Retinal pigment epithelial cell (primary cell): ENCODE data around the gene RALA.

Experiments used
- DNase-seq: peaks from one replicate; pipeline ENCODE4 v3.0.0-alpha.2; 2010; ENCODE audit warnings: low read depth
- H3K4me3 ChIP-seq: 2 replicates; pipeline ENCODE4 v1.5.1; 2011; ENCODE audit warnings: mild to moderate bottlenecking, low read length, control low read depth, moderate library complexity
- TF ChIP-seq, protein P1 (sequence below): conservative IDR thresholded peaks from 2 replicates; pipeline ENCODE4 v1.5.1; 2011; ENCODE audit warnings: low read depth, low read length, control low read depth, inconsistent platforms

Gene RALA

DNA sequence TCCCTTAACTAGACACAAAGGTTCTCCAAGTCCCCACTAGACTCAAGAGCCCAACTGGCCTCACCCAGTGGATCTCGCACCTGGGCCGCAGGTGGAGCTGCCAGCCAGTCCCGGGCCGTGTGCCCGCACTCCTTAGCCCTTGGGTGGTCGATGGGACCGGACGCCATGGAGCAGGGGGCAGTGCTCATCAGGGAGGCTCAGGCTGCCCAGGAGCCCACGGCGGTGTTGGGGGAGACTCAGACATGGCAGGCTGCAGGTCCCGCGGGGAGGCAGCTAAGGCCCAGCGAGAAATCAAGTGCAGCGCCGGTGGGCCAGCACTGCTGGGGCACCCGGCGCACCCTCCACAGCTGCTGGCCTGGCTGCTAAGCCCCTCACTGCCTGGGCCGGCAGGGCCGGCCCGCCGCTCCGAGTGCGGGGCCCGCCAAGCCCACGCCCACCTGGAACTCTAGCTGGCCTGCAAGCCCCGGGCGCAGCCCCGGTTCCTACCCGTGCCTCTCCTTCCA is 130.5 kb downstream of the RALA start:
- no peak overlapping the region for H3K4me3 ChIP-seq
- TF ChIP-seq, protein P1, sequence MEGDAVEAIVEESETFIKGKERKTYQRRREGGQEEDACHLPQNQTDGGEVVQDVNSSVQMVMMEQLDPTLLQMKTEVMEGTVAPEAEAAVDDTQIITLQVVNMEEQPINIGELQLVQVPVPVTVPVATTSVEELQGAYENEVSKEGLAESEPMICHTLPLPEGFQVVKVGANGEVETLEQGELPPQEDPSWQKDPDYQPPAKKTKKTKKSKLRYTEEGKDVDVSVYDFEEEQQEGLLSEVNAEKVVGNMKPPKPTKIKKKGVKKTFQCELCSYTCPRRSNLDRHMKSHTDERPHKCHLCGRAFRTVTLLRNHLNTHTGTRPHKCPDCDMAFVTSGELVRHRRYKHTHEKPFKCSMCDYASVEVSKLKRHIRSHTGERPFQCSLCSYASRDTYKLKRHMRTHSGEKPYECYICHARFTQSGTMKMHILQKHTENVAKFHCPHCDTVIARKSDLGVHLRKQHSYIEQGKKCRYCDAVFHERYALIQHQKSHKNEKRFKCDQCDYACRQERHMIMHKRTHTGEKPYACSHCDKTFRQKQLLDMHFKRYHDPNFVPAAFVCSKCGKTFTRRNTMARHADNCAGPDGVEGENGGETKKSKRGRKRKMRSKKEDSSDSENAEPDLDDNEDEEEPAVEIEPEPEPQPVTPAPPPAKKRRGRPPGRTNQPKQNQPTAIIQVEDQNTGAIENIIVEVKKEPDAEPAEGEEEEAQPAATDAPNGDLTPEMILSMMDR: no peak
- DNase-seq: no peak

DNA sequence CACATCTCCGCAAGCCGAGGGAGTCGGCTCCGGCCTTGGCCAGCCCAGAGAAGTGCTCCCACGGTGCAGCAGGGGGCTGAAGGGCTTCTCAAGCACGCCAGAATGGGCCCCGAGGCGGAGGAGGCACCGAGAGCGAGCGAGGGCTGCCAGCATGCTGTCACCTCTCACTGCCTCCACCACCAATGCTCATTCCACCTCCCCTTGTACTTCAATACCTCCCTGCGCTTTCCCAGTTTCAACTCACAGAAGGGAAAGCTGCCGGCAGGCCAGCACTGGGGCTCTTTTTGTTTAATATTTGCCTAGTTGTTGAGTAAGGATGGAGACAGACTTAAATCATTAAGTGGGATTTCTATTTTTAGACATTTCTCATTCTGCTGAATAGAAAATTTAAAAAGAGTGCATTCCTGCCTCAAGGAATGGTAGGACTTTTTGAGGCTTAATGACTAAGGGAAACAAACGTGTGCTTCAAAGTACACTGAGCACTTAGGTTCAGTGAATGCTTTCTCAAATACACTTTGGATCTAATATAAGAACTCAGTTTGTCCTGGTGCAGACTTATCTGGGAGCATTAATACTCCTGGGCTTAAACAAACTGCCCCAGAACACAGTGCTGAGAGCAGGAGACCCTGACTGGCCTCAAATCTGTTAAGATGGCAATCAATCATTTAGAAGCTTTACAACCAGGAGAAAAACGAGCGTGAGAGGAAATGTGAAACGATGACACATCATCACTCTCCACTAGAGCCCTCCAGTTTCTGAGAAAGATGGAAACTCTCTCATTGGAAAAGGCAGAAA is 131.2 kb downstream of the RALA start:
- DNase-seq: peak; percentile 53
- no peak overlapping the region for H3K4me3 ChIP-seq
- TF ChIP-seq, protein P1: no peak

DNA sequence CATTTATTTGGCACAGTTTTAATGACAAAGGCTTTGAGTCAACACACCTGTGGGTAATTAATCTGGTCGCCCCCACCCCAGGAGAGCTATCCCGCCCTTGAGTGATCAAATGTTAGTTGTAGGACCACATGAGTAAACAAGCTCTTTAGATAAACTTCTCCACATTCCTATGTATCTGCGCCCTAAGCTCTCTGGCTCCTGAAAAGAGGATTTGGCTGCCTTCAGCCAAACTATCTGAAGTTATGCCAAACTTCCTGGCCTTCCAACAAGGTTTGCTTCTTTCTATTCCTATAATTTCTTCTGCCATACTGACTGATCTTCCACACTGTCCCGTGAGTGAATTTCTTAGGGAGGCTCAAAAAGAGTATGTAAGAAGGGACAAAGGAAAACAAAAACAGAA is 134.2 kb downstream of the RALA start:
- no peak overlapping the region for H3K4me3 ChIP-seq
- no peak for DNase-seq
- TF ChIP-seq, protein P1: no peak
